Stomach smooth muscle (tissue), 2 donors: ENCODE data around the gene VSIG2.

Source experiments
- H3K27ac ChIP-seq: one replicate; pipeline ENCODE4 v1.7.0; 2013; ENCODE audit warnings: mild to moderate bottlenecking, low read length, inconsistent platforms
- H3K27me3 ChIP-seq, 2 donors: one replicate each; pipeline ENCODE4 v1.7.0; 2013; ENCODE audit warnings: low read length in 2 of 2; ENCODE audit not compliant: insufficient read depth in 2 of 2, control insufficient read depth in 1 of 2
- H3K36me3 ChIP-seq, 2 donors: one replicate each; pipeline ENCODE4 v1.7.0; 2013; ENCODE audit warnings: low read length in 2 of 2; ENCODE audit not compliant: control insufficient read depth in 2 of 2, insufficient read depth in 2 of 2
- H3K4me1 ChIP-seq: one replicate; pipeline ENCODE4 v1.7.0; 2013; ENCODE audit warnings: low read length; ENCODE audit not compliant: control insufficient read depth, insufficient read depth
- H3K4me3 ChIP-seq, 2 donors: one replicate each; pipeline ENCODE4 v1.7.0; 2013; ENCODE audit warnings: low read length in 2 of 2
- H3K9ac ChIP-seq, 2 donors: one replicate each; pipeline ENCODE4 v1.7.0; 2013; ENCODE audit warnings: low read length in 2 of 2, mild to moderate bottlenecking in 1 of 2
- H3K9me3 ChIP-seq, 2 donors: one replicate each; pipeline ENCODE4 v1.7.0; 2013; ENCODE audit warnings: low read length in 2 of 2; ENCODE audit not compliant: control insufficient read depth in 2 of 2
- donor health status: healthy.
- donor health status: Pancreatic carcinoma.

Gene VSIG2

GRCh38 chr11:124751741-124752470 is at the start of gene VSIG2:
TSS of gene VSIG2 (minus strand) at chr11:124752255. CDS start at chr11:124752137, 118 bp downstream.
- no peak within 1 kb of the TSS for H3K27ac ChIP-seq
- peaks cover 60 to 61% of the 10 kb centered on the region in 2 donors for H3K27me3 ChIP-seq
- H3K9ac ChIP-seq, result no peak within 1 kb of the TSS
- H3K4me3 ChIP-seq, result no peak within 1 kb of the TSS
- no peaks in the 10 kb centered on the region for H3K36me3 ChIP-seq
- H3K4me1 ChIP-seq, result peaks cover 8% of the 10 kb centered on the region
- no peaks in the 10 kb centered on the region for H3K9me3 ChIP-seq

- Histone ChIP-seq H3K4me1 (peaks cover 12% of the 10 kb centered on the region), H3K9ac (peak overlapping the region; percentile 89 to 91), H3K27ac (peak overlapping the region; percentile 98), H3K36me3 (peaks cover 0 to 2% of the 10 kb centered on the region in 2 donors), H3K27me3 (no peaks in the 10 kb centered on the region), H3K4me3 (peak overlapping the region; percentile 78 to 88), H3K9me3 (no peaks in the 10 kb centered on the region)
These were observed 49.0 kb upstream of the VSIG2 start for GRCh38 chr11:124801014-124801413.

- Histone ChIP-seq H3K9ac (peak within 1 kb of the TSS; percentile 89 to 91), H3K4me1 (peaks cover 12% of the 10 kb centered on the region), H3K4me3 (peak within 1 kb of the TSS; percentile 78 to 88), H3K9me3 (no peaks in the 10 kb centered on the region), H3K36me3 (no peaks in the 10 kb centered on the region), H3K27me3 (no peaks in the 10 kb centered on the region), H3K27ac (peak within 1 kb of the TSS; percentile 98)
These were observed 48.3 kb upstream of the VSIG2 start, which contains the start of gene MSANTD2 for GRCh38 chr11:124800226-124800929. TSS of gene MSANTD2 (minus strand) at chr11:124800406. CDS start at chr11:124800380, 26 bp downstream.

- H3K4me3 ChIP-seq, result peak overlapping the region; percentile 78 to 88
- H3K27me3 ChIP-seq, result no peaks in the 10 kb centered on the region
- H3K9me3 ChIP-seq, result no peaks in the 10 kb centered on the region
- peak overlapping the region; percentile 98 for H3K27ac ChIP-seq
- peak overlapping the region; percentile 89 to 91 for H3K9ac ChIP-seq
- peaks cover 12% of the 10 kb centered on the region for H3K4me1 ChIP-seq
- no peaks in the 10 kb centered on the region for H3K36me3 ChIP-seq
These were observed 47.5 kb upstream of the VSIG2 start for GRCh38 chr11:124799348-124800225.

- H3K9me3 ChIP-seq, result no peaks in the 10 kb centered on the region
- H3K27me3 ChIP-seq, result no peaks in the 10 kb centered on the region
- no peaks in the 10 kb centered on the region for H3K36me3 ChIP-seq
- peak overlapping the region; percentile 76 to 89 for H3K9ac ChIP-seq
- peak overlapping the region; percentile 98 for H3K27ac ChIP-seq
- H3K4me1 ChIP-seq, result peaks cover 12% of the 10 kb centered on the region
- peak overlapping the region; percentile 78 to 88 for H3K4me3 ChIP-seq
These were observed 46.9 kb upstream of the VSIG2 start for GRCh38 chr11:124798991-124799347.

- Histone ChIP-seq H3K4me3 (no peak overlapping the region), H3K27me3 (no peaks in the 10 kb centered on the region), H3K27ac (no peak overlapping the region), H3K9me3 (no peaks in the 10 kb centered on the region), H3K9ac (no peak overlapping the region), H3K36me3 (no peaks in the 10 kb centered on the region), H3K4me1 (peaks cover 12% of the 10 kb centered on the region)
These were observed 44.3 kb upstream of the VSIG2 start for GRCh38 chr11:124796312-124796711.

GRCh38 chr11:124793466-124794278 is 41.6 kb upstream of the VSIG2 start:
- Histone ChIP-seq H3K9ac (no peak overlapping the region), H3K27ac (no peak overlapping the region), H3K27me3 (no peaks in the 10 kb centered on the region), H3K36me3 (no peaks in the 10 kb centered on the region), H3K4me3 (no peak overlapping the region), H3K4me1 (peaks cover 2% of the 10 kb centered on the region), H3K9me3 (no peaks in the 10 kb centered on the region)

- Histone ChIP-seq H3K4me3 (no peak overlapping the region), H3K27me3 (no peaks in the 10 kb centered on the region), H3K9ac (no peak overlapping the region), H3K9me3 (no peaks in the 10 kb centered on the region), H3K27ac (no peak overlapping the region), H3K4me1 (no peaks in the 10 kb centered on the region), H3K36me3 (no peaks in the 10 kb centered on the region)
These were observed 39.7 kb upstream of the VSIG2 start for GRCh38 chr11:124791626-124792341.

GRCh38 chr11:124788521-124788920 is 36.5 kb upstream of the VSIG2 start:
- H3K27me3 ChIP-seq, result no peaks in the 10 kb centered on the region
- H3K27ac ChIP-seq, result no peak overlapping the region
- H3K9me3 ChIP-seq, result no peaks in the 10 kb centered on the region
- no peak overlapping the region for H3K4me3 ChIP-seq
- H3K36me3 ChIP-seq, result no peaks in the 10 kb centered on the region
- no peaks in the 10 kb centered on the region for H3K4me1 ChIP-seq
- no peak overlapping the region for H3K9ac ChIP-seq
